ENCODE measurements around the gene ADCY5.

Gene ADCY5

DNA sequence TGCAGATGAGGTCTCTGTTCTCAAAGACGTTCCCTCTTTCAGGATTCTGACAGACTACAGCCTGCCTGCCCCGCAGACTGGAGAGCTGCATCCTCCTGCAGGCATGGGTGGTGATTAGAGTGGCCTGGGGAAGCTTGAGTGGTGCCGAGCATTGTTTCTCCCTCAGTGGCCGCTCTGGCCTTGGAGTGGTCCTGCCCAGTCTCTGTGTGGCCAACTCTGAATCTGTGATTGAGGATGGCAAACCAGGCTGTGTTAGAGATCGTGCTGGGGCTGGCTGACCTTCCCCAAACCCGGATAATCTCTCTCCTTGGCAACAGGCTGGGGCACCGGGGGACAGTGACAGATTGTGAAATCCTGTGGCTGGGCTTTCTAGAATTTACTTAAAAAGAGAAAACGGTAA, 11.0 kb upstream of the ADCY5 start:
- no peak for DNase-seq (ENCODE audit: insufficient read length, low spot score)
- FAIRE-seq: no peak

GRCh38 chr3:123458255-123458654, 9.4 kb upstream of the ADCY5 start:
- FAIRE-seq (no peak), DNase-seq (ENCODE audit: insufficient read length, low spot score) (no peak)

DNA sequence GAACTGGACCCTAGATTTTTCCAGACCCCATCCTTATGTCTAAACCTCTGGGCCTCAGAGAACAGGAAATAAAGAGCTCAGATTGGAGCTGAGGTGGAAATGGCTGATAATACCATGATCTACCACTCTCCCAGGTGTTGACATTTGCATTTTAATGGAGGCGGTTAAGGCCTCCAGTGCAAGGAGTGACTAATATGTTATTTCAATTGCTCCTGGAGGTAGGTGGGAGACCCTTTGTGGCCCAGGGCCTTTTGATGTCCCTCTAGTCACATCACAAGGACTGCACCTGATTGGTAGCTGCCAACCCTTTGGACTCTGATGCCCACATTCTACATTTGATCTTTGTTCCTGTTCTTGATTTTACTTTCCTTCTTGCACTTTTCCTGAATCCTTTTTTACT, 9.0 kb upstream of the ADCY5 start:
- FAIRE-seq (no peak), DNase-seq (ENCODE audit: insufficient read length, low spot score) (no peak)

DNA sequence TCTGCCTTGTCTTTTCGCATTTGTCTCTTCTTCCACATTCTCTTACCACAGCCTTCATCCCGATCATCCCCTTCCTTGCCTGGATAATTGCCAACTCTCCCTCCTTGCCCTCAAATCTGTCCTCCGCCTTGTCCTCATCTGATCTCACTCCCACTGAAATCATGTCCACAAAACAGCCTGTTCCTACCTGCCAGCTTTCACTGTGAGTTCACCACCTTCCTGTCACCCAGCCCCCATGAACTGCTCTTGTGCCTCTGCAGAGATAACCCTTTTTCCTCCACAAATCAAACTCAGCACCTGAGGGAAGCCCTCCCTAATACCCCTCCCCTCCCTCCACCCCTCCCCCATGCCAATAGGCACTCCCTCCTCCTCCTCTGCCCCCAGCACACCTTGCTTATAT, 4.8 kb upstream of the ADCY5 start:
- no peak for FAIRE-seq
- no peak for DNase-seq (ENCODE audit: insufficient read length, low spot score)

GRCh38 chr3:123451186-123451585, 2.3 kb upstream of the ADCY5 start:
- no peak for DNase-seq (ENCODE audit: insufficient read length, low spot score)
- FAIRE-seq: no peak

GRCh38 chr3:123449997-123450604, 1.2 kb upstream of the ADCY5 start:
- DNase-seq (ENCODE audit: insufficient read length, low spot score): peak; percentile 37
- FAIRE-seq: no peak

- no peak for FAIRE-seq
- peak; percentile 15 for DNase-seq (ENCODE audit: insufficient read length, low spot score)
These were observed 459 bp upstream of the ADCY5 start for GRCh38 chr3:123449102-123449996.

DNA sequence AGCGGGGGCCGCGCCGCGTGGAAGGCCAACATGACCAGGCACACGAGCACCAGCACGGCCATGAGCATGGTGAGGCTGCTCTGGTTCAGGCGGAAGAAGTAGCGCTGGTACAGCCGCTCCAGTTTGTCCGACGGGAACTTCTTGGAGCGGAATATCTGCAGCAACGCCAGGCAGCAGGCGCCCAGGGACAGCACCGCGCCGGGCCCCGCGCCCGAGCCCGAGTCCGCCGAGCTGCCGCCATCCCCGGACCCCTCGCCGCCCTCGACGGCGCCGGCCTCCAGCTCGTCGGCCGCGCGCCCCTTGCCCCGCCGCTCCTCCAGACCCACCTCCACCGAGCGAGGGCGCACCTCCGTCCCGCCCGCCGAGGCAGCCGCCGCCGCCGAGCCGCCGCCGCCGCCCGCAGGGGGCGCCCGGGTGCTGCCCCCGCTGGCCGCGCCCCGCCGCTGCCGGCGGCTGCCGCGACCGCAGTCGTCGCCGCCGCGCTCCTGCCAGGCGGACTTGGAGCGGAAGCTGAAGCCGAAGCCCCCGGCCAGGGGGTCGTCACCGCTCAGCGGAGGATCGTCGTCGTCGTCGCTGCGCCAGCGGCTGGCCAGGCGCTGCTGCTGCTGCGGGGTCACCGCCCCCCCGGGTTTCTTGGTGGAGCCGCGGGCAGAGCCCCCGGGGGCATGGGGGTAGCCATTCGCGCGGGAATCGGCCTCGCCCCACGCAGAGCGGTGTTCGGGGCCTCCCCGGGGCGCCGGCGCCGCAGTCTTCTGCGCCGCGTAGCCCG, 957 bp downstream of the ADCY5 start:
- no peak for DNase-seq (ENCODE audit: insufficient read length, low spot score)
- no peak for FAIRE-seq

- no peak for FAIRE-seq
- DNase-seq (ENCODE audit: insufficient read length, low spot score): no peak
These were observed 1.5 kb downstream of the ADCY5 start for GRCh38 chr3:123447416-123447748.

DNA sequence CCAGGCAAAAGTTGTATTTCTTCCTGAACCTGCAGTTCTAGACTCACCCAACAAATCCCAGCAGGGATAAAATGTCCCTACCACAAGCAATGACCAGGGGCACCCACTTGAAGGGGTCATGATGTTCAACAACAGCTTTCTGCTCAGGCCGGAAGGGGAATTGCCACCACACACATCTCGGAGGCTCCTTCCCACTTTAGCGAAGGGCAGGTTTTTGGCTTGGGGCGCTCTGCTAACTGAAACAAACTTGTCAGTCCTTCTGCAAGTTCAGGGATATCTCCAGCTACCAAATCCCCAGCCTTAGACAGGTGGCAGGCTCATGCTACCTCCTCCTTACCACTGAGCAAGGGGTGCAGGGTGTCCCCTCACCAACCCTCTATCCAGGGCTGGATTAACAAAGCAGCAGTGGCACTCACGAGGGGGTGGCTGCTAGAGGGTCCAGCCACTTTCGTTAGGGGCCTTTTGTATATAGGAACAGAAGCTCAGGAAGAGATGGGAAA, 2.2 kb downstream of the ADCY5 start:
- no peak for FAIRE-seq

GRCh38 chr3:123446210-123446609, 2.7 kb downstream of the ADCY5 start:
- DNase-seq (ENCODE audit: insufficient read length, low spot score) (no peak), FAIRE-seq (no peak)

More for the DNA sequence above, 2.2 kb downstream of the ADCY5 start:
- no peak for DNase-seq (ENCODE audit: insufficient read length, low spot score)

DNA sequence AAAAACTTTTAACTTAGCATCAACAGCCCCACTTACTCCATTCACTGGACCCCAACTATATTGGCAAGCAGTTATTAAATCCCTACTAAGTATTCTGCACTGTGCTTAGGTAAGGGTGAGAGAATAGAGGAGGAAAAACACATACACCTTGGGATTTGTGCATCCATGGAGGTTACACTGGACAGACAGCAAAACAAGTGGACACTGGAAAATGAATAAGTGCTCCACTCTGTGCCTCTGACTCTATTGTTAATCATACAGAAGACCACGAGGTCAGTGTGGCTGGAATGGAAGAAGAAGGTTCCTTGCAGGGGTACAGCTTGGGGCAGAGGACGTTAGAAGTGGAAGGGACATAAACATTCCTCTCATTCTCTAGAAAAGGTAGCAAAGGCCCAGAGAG, 3.2 kb downstream of the ADCY5 start:
- no peak for FAIRE-seq
- DNase-seq (ENCODE audit: insufficient read length, low spot score): no peak

DNA sequence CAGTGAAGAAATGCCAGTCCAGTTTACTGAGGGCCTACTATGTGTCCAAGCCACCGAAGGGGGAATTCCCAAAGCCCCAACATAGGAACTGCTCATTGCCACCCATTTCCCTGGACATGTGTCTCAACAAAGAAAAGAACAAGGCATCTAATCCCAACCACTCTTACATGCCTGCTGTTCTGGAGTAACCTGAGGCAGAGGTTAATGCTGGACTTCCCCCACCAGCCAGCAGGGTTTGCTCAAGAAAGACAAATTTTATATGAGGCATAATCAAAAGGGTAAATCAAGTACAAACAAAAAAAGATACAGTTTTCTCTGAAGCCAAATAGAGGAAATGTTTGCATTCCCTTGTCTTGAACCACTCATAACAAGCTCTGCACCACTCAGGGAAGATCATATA, 4.1 kb downstream of the ADCY5 start:
- FAIRE-seq (no peak), DNase-seq (ENCODE audit: insufficient read length, low spot score) (no peak)

GRCh38 chr3:123444023-123444422, 4.9 kb downstream of the ADCY5 start:
- FAIRE-seq (no peak), DNase-seq (ENCODE audit: insufficient read length, low spot score) (no peak)

DNA sequence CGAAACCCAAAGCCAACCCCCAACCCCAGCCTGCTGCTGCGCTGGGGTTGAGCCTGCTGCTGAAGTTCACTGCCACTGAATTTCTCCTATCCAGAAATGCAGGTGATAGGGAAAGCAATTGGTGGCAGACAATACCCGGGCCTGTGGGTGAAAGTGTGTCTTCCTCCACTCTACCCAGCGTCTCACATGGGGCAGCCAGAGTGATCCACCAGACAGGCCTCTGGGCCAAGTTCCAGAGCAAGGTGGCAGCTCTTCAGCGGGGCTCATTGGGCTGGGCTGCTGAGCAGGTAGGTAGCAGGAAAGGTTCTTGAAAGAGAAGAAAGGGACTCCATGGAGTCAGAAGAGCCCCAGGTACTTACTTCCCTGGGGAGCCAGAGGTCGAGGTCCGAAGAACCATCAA, 6.0 kb downstream of the ADCY5 start:
- FAIRE-seq (no peak), DNase-seq (ENCODE audit: insufficient read length, low spot score) (no peak)

GRCh38 chr3:123442125-123442524, 6.8 kb downstream of the ADCY5 start:
- FAIRE-seq: no peak
- DNase-seq (ENCODE audit: insufficient read length, low spot score): no peak

DNA sequence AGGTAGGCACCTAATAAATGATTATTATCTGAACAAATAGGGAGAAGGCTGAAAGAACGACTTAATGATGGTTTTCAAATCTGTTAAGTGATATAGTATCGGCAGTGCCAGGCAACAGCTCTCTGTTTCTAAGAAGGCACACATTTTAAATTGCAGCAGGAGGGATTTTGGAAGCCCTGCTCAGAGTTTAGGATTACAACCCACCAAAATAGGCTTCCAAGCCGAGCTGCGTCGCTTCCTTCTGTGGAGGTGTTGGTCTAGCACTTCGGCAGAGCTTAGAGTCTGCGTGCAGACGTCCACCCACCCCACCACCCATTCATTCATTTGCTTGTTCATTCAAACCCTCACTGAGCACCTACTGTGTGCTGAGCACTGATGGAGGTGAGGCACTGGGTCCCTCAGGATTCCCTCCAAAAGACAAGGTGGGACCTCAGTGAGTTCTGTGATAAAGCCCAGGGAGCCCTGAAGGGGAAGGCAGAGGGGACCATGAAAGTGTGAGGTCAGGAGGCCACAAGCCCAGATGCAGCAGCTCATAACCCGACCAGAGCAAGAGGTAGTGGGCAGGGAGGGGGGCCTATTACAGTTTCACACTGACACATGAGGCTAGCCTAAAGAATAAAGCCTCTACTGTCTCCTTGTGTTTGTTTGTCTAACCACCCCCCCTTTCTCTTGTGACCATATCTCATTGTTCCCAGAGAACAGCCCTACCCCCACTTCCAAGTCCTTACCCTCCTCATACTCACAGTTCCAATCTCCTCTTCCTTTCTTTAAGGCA, 8.9 kb downstream of the ADCY5 start:
- FAIRE-seq: no peak
- no peak for DNase-seq (ENCODE audit: insufficient read length, low spot score)

- DNase-seq (ENCODE audit: insufficient read length, low spot score): no peak
- FAIRE-seq: no peak
These were observed 15.9 kb downstream of the ADCY5 start for GRCh38 chr3:123432832-123433523.

DNA sequence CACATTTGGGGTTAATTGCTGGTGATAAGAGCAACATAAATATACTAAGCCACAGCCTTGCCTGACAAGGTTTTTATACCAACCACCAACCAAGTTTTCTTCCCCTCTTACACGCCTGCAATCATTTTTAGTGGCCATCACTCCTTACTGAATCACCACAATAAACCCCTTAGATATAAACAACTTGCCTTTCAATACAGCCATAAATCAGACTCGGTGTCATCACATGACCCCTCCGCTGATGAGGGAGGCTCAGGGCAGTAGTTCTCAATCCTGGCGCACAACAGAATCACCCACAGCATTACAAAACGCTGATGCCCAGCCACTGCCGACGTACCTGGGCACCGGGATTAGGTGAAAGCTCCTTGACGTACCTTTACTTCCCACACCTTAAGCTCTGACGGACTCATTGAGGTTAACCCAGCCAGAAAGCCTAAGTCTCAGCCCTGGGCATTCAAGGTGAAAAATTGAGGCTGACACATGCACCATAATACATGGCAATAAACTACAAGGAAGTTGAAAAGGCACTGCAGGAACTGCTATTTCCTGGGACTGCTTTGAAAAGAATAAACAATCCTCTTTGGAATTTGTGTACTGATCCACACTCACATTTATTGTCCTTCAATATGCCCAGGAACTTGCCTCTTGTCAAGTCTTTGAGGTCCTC, 17.1 kb downstream of the ADCY5 start:
- FAIRE-seq (no peak), DNase-seq (ENCODE audit: insufficient read length, low spot score) (no peak)

Data from HTR-8/SVneo (cell line).